Upper lobe of right lung (tissue), 1 donor: Measurements from ENCODE around the gene C12orf54. TPM values are rescaled to one million over a fixed set of nuclear protein-coding genes. Genes with fewer than 3 reads are reported as not detected.

Source experiments
- ATAC-seq: fragments of 200-7000 bp; cut with Tn5 transposase; one replicate; pipeline ENCODE4 v1.9.1; 2020; ENCODE audit warnings: mild to moderate bottlenecking, moderate library complexity
- DNase-seq: peaks from one replicate; pipeline ENCODE4 v3.0.0-alpha.2; 2020
- H3K27ac ChIP-seq: fragments of 200-600 bp; one replicate; pipeline ENCODE4 v1.8.0; 2022
- H3K27me3 ChIP-seq: fragments of 200-600 bp; one replicate; pipeline ENCODE4 v1.8.0; 2022; ENCODE audit warnings: mild to moderate bottlenecking
- H3K36me3 ChIP-seq: fragments of 200-600 bp; one replicate; pipeline ENCODE4 v1.8.0; 2022
- H3K4me1 ChIP-seq: fragments of 200-600 bp; one replicate; pipeline ENCODE4 v1.8.0; 2022
- H3K4me3 ChIP-seq: fragments of 200-600 bp; one replicate; pipeline ENCODE4 v1.8.0; 2022; ENCODE audit warnings: mild to moderate bottlenecking
- H3K9me3 ChIP-seq: fragments of 200-600 bp; one replicate; pipeline ENCODE4 v1.8.0; 2022
- CTCF ChIP-seq: fragments of 200-600 bp; IDR thresholded peaks from one replicate; pipeline ENCODE4 v1.8.0; 2022; ENCODE audit warnings: antibody characterized with exemption
- intact Hi-C: fragments of 100-400 bp; cut with DNase I; formaldehyde crosslinking; loops from one replicate; pipeline ENCODE4 v1.11.0; 2022
- total RNA-seq: library from RNA; stranded (reverse); fragmentation: NEBNext Ultra II Directional; extraction: Animal tissue kit (Norgen Biotek cat#: 25700); gene quantifications from one replicate; pipeline ENCODE4 v1.2.1, GENCODE V29; 2021
- donor health status: DM: no; HTN: yes; CAD: no; lungs with severe emphysema.

Gene C12orf54
- total RNA-seq, 1 donor from 2014 or later = not detected

DNA sequence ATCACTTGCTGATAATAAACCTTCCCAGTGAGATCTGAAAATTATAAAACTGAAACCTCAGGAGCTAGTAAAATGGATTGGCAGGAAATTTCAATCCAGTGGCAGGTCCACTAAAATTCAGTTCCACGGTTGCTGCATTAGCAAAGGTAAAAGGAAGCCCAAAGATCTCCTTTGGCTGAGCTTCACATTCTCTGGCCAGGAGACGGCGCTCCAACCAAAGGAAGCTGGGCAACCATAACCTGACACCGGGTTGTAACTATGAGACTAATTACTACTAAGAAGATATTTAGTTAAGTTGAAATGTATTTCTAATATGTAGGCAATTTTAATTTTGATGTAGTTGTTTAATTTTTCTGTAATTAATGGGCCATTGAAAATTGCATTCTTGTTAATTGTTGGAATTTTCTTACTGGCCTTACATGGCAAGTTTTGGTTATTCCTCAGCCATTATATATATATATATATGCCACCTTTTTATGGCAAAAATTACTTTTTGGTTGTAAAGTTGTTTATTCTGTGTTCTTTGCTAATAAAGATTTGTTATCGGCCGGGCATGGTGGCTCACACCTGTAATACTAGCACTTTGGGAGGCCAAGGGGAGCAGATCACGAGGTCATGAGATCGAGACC is 60.1 kb downstream of the C12orf54 start:
- Histone ChIP-seq H3K27me3 (no peaks in the 10 kb centered on the region), H3K36me3 (no peaks in the 10 kb centered on the region), H3K9me3 (no peaks in the 10 kb centered on the region), H3K27ac (no peak overlapping the region), H3K4me3 (no peak overlapping the region), H3K4me1 (no peaks in the 10 kb centered on the region)
- DNase-seq (peak; percentile 71), ATAC-seq (peak; percentile 84)
- intact Hi-C loops = no loop called here
- TF ChIP-seq CTCF = peak; percentile 64

GRCh38 chr12:48545833-48546469 is 63.7 kb downstream of the C12orf54 start:
- Histone ChIP-seq H3K27me3 (no peaks in the 10 kb centered on the region), H3K4me3 (no peak overlapping the region), H3K9me3 (no peaks in the 10 kb centered on the region), H3K4me1 (no peaks in the 10 kb centered on the region), H3K36me3 (no peaks in the 10 kb centered on the region), H3K27ac (no peak overlapping the region)
- no peak for TF ChIP-seq CTCF
- DNase-seq (no peak), ATAC-seq (no peak)
- intact Hi-C loops = no loop called here

Other genes with a start within 250 kb of the C12orf54 start
- gene ZNF641, start 131.6 kb upstream of the C12orf54 start, total RNA-seq = 30.9 TPM
- 0.43 TPM for gene ANP32D, start 9.9 kb upstream of the C12orf54 start, total RNA-seq
- gene OR8S1, start 43.1 kb downstream of the C12orf54 start, total RNA-seq = not detected
- gene LALBA, start 87.5 kb downstream of the C12orf54 start, total RNA-seq = not detected
- gene KANSL2, start 199.7 kb downstream of the C12orf54 start, total RNA-seq = 24.7 TPM
- gene CCNT1, start 234.2 kb downstream of the C12orf54 start, total RNA-seq = 31.2 TPM